Tibial nerve (tissue), 4 donors: ENCODE data around the gene CNOT1. TPM values are rescaled to one million over a fixed set of nuclear protein-coding genes. Genes with fewer than 3 reads are reported as not detected.
"Not testable (repeated sequence)": the region's sequence is repeated elsewhere in the genome, so short reads cannot be mapped to it uniquely, and the experiment has no call there.

Source experiments
- DNase-seq, 2 donors: peaks; one replicate each; pipeline ENCODE4 v3.0.0-alpha.2; 2019; ENCODE audit warnings: low spot score in 2 of 2
- H3K27ac ChIP-seq, 4 donors: fragments of 200-600 bp; sonication (generic) in 3 of 4; one replicate each; pipeline ENCODE4 v1.5.1; 2017 to 2019; ENCODE audit warnings: mild to moderate bottlenecking in 1 of 4
- H3K27me3 ChIP-seq, 2 donors: fragments of 200-600 bp; sonication (generic) in 1 of 2; one replicate each; pipeline versions ENCODE4 v1.5.1 to v1.6.0; 2017 to 2019
- H3K36me3 ChIP-seq, 3 donors: fragments of 200-600 bp; sonication (generic); one replicate each; pipeline ENCODE4 v1.5.1; 2018 to 2019
- H3K4me1 ChIP-seq, 4 donors: fragments of 200-600 bp; sonication (generic) in 3 of 4; one replicate each; pipeline ENCODE4 v1.5.1; 2017 to 2019
- H3K4me3 ChIP-seq, 4 donors: fragments of 200-600 bp; sonication (generic) in 3 of 4; one replicate each; pipeline ENCODE4 v1.5.1; 2017 to 2019; ENCODE audit warnings: mild to moderate bottlenecking in 1 of 4, moderate library complexity in 1 of 4
- H3K9me3 ChIP-seq, 4 donors: fragments of 200-600 bp; sonication (generic) in 3 of 4; one replicate each; pipeline ENCODE4 v1.5.1; 2017 to 2019
- EP300 ChIP-seq, 2 donors: sonication (generic); formaldehyde crosslinking; IDR thresholded peaks; one replicate each; pipeline ENCODE4 v1.6.1; 2017; ENCODE audit warnings: antibody characterized with exemption in 2 of 2, mild to moderate bottlenecking in 1 of 2
- POLR2A ChIP-seq, 2 donors: fragments of 450-650 bp; IDR thresholded peaks; one replicate each; pipeline ENCODE4 v1.6.1; 2017; ENCODE audit warnings: antibody characterized with exemption in 2 of 2, mild to moderate bottlenecking in 2 of 2, moderate library complexity in 2 of 2
- WGBS, 2 donors: methylation state at CpG; one replicate each; pipeline ENCODE4 v1.1.5; 2018; 5-methylcytosine and 5-hydroxymethylcytosine counted together
- total RNA-seq, 4 donors: library from RNA; depleted of rRNA; stranded (reverse); fragments of >200 nt; gene quantifications; one replicate each; pipeline ENCODE4 v1.1.0, GENCODE V29; 2016
- TF ChIP-seq, protein P1 (sequence below), 5 experiments: fragments of 200-600 bp in 3 of 5; fragments of 450-650 bp in 2 of 5; sonication (generic) in 3 of 5; IDR thresholded peaks; one replicate each; pipeline ENCODE4 v1.5.1; 2016 to 2019; ENCODE audit warnings: antibody characterized with exemption in 5 of 5, mild to moderate bottlenecking in 3 of 5, moderate library complexity in 2 of 5

Gene CNOT1
- total RNA-seq, 4 donors from 2014 or later = 80.8 to 122 (median 105) TPM

DNA sequence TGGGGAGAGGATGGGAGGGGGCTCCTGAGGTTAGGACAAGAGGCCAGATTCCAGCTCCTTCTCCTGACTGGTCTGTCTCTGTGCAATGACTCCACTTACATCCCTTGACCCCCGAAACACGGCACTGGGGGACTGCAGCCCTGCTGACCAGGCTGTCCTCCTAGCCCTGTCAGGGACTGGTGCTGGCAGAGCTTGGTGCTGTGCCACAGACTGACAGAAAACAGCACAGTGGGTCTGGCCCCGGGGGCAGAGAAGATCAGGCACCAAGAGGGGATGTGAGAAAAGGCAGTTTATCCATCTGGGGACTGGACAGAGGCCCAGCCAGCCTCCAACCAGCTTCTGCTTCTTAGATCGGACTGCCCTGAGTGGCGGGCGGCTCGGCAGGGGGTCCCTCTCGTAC lies 35.6 kb upstream of the CNOT1 start:
- TF ChIP-seq, protein P1, sequence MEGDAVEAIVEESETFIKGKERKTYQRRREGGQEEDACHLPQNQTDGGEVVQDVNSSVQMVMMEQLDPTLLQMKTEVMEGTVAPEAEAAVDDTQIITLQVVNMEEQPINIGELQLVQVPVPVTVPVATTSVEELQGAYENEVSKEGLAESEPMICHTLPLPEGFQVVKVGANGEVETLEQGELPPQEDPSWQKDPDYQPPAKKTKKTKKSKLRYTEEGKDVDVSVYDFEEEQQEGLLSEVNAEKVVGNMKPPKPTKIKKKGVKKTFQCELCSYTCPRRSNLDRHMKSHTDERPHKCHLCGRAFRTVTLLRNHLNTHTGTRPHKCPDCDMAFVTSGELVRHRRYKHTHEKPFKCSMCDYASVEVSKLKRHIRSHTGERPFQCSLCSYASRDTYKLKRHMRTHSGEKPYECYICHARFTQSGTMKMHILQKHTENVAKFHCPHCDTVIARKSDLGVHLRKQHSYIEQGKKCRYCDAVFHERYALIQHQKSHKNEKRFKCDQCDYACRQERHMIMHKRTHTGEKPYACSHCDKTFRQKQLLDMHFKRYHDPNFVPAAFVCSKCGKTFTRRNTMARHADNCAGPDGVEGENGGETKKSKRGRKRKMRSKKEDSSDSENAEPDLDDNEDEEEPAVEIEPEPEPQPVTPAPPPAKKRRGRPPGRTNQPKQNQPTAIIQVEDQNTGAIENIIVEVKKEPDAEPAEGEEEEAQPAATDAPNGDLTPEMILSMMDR (IDR thresholded peaks at IDR 0.05) = no peak
- TF ChIP-seq POLR2A (IDR thresholded peaks at IDR 0.05) = no peak
- TF ChIP-seq EP300 (IDR thresholded peaks at IDR 0.05) = no peak

DNA sequence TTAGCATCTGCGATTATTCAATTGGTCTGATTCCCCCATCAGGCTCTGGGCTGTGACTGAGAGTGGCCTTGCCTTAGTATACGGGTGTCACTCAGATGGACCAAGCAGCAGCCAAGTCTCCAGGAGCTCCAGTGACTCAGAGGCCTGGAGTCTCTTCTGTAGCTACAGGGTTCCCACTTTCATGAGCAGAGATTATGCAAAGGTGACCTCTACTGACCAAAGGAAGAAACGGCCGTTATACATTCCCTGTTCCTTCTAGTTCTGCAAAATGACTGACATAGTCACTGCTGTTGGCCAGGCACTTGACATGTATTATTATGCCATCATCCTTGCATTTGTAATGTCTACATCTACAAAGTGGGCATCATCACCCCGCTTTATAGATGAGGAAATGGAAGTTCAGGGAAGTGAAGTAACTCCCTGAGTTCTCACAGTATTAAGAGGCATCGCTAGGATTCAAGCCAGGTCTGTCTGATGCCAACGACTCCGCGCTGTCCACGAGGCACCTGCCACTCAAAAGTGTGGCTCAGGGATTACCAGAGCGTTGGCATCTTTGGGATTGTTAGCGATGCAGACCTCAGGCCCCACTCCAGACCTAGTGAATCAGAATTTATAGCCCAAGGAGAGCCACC lies 31.7 kb upstream of the CNOT1 start:
- DNase-seq = peak in 1 of 2 donors; percentile 24
- WGBS, 2 donors = 41 to 42% methylated on average over 12 of the region's 12 CpGs

More for the DNA sequence above, 35.6 kb upstream of the CNOT1 start:
- DNase-seq = no peak
- Histone ChIP-seq H3K9me3 (no peaks in the 10 kb centered on the region), H3K4me3 (no peak overlapping the region), H3K36me3 (peaks cover 0 to 37% (median 0%) of the 10 kb centered on the region in 3 donors), H3K27ac (no peak overlapping the region), H3K27me3 (no peaks in the 10 kb centered on the region), H3K4me1 (no peaks in the 10 kb centered on the region)
- WGBS, 2 donors = 82 to 87% methylated on average over 8 of the region's 8 CpGs

DNA sequence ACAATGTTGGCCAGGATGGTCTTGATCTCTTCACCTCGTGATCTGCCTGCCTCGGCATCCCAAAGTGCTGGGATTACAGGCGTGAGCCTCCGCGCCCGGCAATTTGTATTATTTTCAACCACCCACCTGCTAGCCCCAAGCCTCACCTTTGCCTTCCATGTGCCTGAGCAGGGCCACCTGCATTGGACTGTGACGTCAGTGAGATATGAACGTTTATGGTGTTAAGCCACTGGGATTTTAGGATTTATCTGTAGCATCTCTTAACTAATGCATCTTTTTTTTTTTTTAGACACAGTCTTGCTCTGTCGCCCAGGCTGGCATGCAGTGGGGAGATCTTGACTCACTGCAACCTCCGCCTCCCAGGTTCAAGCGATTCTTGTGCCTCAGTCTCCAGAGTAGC lies 30.3 kb upstream of the CNOT1 start:
- H3K4me1 ChIP-seq, H3K27ac ChIP-seq, H3K4me3 ChIP-seq, DNase-seq, H3K9me3 ChIP-seq, H3K36me3 ChIP-seq, H3K27me3 ChIP-seq: not testable (repeated sequence)
- 81 to 90% methylated on average over 11 of the region's 11 CpGs for WGBS, 2 donors

More for the DNA sequence above, 31.7 kb upstream of the CNOT1 start:
- H3K36me3 ChIP-seq = peaks cover 0 to 6% (median 0%) of the 10 kb centered on the region in 3 donors
- no peak for TF ChIP-seq EP300 (IDR thresholded peaks at IDR 0.05)
- TF ChIP-seq, protein P1 (IDR thresholded peaks at IDR 0.05) = peak; percentile 29 to 53 (median 40)
- no peak overlapping the region for H3K27ac ChIP-seq
- H3K4me1 ChIP-seq = no peaks in the 10 kb centered on the region
- no peaks in the 10 kb centered on the region for H3K9me3 ChIP-seq
- H3K27me3 ChIP-seq = no peaks in the 10 kb centered on the region
- H3K4me3 ChIP-seq = no peak overlapping the region

DNA sequence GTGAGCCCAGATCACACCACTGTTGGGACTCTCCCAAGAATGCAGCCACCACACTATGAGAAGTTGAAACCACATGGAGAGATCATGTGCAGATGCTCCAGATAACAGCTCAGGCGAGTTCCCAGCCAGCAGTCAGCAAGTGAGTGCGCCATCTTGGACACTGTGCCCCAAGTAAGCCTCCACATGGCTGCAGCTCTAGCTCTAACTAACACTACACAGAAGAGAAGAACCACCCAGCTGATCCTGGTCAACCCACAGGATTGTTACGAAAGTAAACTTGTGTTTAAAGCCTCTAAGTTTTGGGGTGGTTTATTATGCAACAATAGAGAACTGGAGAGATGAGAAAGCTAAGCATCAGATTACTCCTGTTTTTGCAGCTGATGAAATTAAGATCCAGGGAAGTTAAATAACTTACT lies 29.2 kb upstream of the CNOT1 start:
- TF ChIP-seq, protein P1 (IDR thresholded peaks at IDR 0.05) = no peak
- TF ChIP-seq POLR2A (IDR thresholded peaks at IDR 0.05) (no peak), EP300 (IDR thresholded peaks at IDR 0.05) (no peak)
- Histone ChIP-seq H3K36me3 (no peaks in the 10 kb centered on the region), H3K4me3 (no peak overlapping the region), H3K4me1 (no peaks in the 10 kb centered on the region), H3K9me3 (no peaks in the 10 kb centered on the region), H3K27me3 (no peaks in the 10 kb centered on the region), H3K27ac (no peak overlapping the region)
- DNase-seq = no peak
- 74 to 78% methylated on average over 3 of the region's 3 CpGs for WGBS, 2 donors

DNA sequence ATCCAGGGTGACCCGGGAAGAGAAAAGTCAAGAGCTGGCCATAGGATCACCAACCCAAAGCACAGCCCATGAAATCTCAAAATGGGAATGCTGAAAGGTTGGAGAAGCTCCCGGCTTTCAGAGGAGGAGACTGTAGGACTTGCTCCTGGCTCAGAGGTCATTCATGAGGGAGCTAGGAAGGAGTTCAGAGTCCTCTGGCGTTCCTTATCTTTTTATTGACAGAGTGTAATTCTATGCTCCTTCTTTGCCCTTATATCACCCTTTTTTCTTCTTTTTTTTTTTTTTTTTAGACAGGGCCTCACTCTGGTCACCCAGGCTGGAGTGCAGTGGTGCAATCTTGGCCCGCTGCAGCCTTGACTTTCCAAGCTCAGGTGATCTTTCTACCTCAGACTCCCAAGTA lies 27.3 kb upstream of the CNOT1 start:
- no peak for DNase-seq
- TF ChIP-seq POLR2A (IDR thresholded peaks at IDR 0.05) (no peak), EP300 (IDR thresholded peaks at IDR 0.05) (no peak)
- TF ChIP-seq, protein P1 (IDR thresholded peaks at IDR 0.05) = no peak
- Histone ChIP-seq H3K9me3 (no peaks in the 10 kb centered on the region), H3K36me3 (no peaks in the 10 kb centered on the region), H3K4me3 (no peak overlapping the region), H3K27ac (no peak overlapping the region), H3K4me1 (peaks cover 0 to under 1% (median 0%) of the 10 kb centered on the region in 4 donors), H3K27me3 (no peaks in the 10 kb centered on the region)
- 77 to 85% methylated on average over 4 of the region's 4 CpGs for WGBS, 2 donors
